KMS-11 (cell line): ENCODE measurements around the gene EXOC6B.

Experiments
- H2AFZ ChIP-seq: fragments of 200-600 bp; sonication (generic); 2 replicates; pipeline ENCODE4 v1.6.1; 2016; ENCODE audit warnings: antibody characterized with exemption, mixed run types, low read depth
- H3K27ac ChIP-seq: fragments of 200-600 bp; sonication (generic); 2 replicates; pipeline ENCODE4 v1.6.1; 2016; ENCODE audit warnings: mild to moderate bottlenecking, mixed run types
- H3K27me3 ChIP-seq: fragments of 200-600 bp; sonication (generic); 2 replicates; pipeline ENCODE4 v1.6.1; 2017; ENCODE audit warnings: mild to moderate bottlenecking, low read depth, mixed run types, moderate library complexity; ENCODE audit not compliant: insufficient read depth
- H3K36me3 ChIP-seq: fragments of 200-600 bp; sonication (generic); 2 replicates; pipeline ENCODE4 v1.6.1; 2017; ENCODE audit warnings: mild to moderate bottlenecking, mixed run types; ENCODE audit not compliant: insufficient read depth
- H3K4me1 ChIP-seq: fragments of 200-600 bp; sonication (generic); 2 replicates; pipeline ENCODE4 v1.6.1; 2016; ENCODE audit warnings: mild to moderate bottlenecking, low read depth, mixed run types; ENCODE audit not compliant: poor library complexity, severe bottlenecking
- H3K4me2 ChIP-seq: fragments of 200-600 bp; sonication (generic); 2 replicates; pipeline ENCODE4 v1.7.0; 2016; ENCODE audit warnings: mild to moderate bottlenecking, mixed run types
- H3K4me3 ChIP-seq: fragments of 200-600 bp; sonication (generic); IDR thresholded peaks from 2 replicates; pipeline ENCODE4 v1.6.1; 2017; ENCODE audit warnings: low read depth, low read length, mixed read lengths; ENCODE audit not compliant: insufficient read depth
- H3K79me2 ChIP-seq: fragments of 200-600 bp; sonication (generic); 2 replicates; pipeline ENCODE4 v1.6.1; 2016; ENCODE audit warnings: low read depth, mixed run types; ENCODE audit not compliant: insufficient read depth
- H3K9ac ChIP-seq: fragments of 200-600 bp; sonication (generic); 2 replicates; pipeline ENCODE4 v1.6.1; 2016; ENCODE audit warnings: mild to moderate bottlenecking, mixed run types
- H4K20me1 ChIP-seq: fragments of 200-600 bp; sonication (generic); 2 replicates; pipeline ENCODE4 v1.6.1; 2016; ENCODE audit warnings: mild to moderate bottlenecking, mixed run types; ENCODE audit not compliant: insufficient read depth
- TF ChIP-seq, protein P1 (sequence below): fragments of 200-600 bp; sonication (generic); conservative IDR thresholded peaks from 2 replicates; pipeline ENCODE4 v1.6.1; 2017; ENCODE audit warnings: low read depth, mild to moderate bottlenecking, antibody characterized with exemption, low read length, moderate library complexity, mixed read lengths

The EXOC6B gene

DNA sequence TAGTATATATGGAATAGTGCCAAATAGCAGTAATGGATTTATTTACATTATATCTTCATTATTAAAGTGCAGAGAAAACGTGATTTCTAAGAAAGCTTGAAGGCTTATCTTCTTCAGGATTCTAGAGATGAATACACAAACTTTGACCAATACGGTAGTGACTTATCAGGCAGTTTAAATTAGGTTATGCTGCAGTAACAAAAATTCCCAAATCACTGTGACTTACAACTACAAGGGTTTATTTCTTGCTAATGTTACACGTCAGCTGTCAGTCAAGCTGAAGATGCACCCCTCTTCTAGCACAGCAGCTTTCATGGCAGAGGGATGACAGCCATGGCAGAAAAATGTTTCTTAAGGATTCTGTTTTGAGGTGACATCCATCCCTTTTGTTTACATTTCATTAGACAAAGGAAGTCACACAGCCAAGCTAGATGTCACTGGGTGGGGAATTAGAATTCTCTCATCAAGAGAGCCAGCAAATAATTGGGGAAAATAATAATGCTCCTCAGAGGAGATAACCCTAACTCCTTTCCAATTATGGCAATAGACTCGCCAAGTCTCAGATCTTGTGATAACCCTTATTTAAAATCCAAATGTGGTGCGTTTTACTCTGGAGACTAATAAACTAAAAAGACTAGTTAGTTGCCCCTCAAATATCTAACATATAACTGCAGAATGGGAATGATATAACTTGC, 409.9 kb downstream of the EXOC6B start:
- no peaks in the 10 kb centered on the region for H3K27me3 ChIP-seq
- H3K4me3 ChIP-seq = no peak overlapping the region
- no peak overlapping the region for H3K4me2 ChIP-seq
- H3K9ac ChIP-seq = no peak overlapping the region
- no peak overlapping the region for H2AFZ ChIP-seq
- H3K36me3 ChIP-seq = no peaks in the 10 kb centered on the region
- H3K27ac ChIP-seq = no peak overlapping the region
- TF ChIP-seq, protein P1, sequence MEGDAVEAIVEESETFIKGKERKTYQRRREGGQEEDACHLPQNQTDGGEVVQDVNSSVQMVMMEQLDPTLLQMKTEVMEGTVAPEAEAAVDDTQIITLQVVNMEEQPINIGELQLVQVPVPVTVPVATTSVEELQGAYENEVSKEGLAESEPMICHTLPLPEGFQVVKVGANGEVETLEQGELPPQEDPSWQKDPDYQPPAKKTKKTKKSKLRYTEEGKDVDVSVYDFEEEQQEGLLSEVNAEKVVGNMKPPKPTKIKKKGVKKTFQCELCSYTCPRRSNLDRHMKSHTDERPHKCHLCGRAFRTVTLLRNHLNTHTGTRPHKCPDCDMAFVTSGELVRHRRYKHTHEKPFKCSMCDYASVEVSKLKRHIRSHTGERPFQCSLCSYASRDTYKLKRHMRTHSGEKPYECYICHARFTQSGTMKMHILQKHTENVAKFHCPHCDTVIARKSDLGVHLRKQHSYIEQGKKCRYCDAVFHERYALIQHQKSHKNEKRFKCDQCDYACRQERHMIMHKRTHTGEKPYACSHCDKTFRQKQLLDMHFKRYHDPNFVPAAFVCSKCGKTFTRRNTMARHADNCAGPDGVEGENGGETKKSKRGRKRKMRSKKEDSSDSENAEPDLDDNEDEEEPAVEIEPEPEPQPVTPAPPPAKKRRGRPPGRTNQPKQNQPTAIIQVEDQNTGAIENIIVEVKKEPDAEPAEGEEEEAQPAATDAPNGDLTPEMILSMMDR = no peak
- no peaks in the 10 kb centered on the region for H3K79me2 ChIP-seq
- no peaks in the 10 kb centered on the region for H4K20me1 ChIP-seq
- H3K4me1 ChIP-seq = no peaks in the 10 kb centered on the region

DNA sequence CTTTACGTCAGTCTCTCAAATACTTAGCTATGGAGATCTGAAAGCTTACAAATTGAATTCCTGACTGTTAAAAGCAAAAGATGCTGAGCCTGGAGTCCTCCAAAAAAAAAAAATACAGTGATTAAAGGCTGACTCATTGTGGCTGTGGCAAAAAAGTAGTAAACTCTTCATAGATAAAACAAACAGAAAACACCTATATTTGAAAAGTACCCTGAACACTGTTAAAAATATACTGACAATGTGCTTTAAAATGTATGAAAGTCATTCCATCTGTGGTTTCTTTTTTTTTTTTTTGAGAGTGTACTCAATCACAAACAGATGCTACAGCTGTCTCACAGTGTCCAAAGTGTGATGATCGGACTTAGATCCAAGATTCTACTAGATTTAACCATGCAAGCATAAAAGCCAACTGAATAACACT, 410.6 kb downstream of the EXOC6B start:
- no peaks in the 10 kb centered on the region for H3K79me2 ChIP-seq
- no peak overlapping the region for H2AFZ ChIP-seq
- no peaks in the 10 kb centered on the region for H3K27me3 ChIP-seq
- no peaks in the 10 kb centered on the region for H4K20me1 ChIP-seq
- no peak overlapping the region for H3K4me2 ChIP-seq
- TF ChIP-seq, protein P1 = no peak
- no peak overlapping the region for H3K4me3 ChIP-seq
- no peak overlapping the region for H3K9ac ChIP-seq
- no peaks in the 10 kb centered on the region for H3K36me3 ChIP-seq
- H3K4me1 ChIP-seq = no peaks in the 10 kb centered on the region
- H3K27ac ChIP-seq = no peak overlapping the region

DNA sequence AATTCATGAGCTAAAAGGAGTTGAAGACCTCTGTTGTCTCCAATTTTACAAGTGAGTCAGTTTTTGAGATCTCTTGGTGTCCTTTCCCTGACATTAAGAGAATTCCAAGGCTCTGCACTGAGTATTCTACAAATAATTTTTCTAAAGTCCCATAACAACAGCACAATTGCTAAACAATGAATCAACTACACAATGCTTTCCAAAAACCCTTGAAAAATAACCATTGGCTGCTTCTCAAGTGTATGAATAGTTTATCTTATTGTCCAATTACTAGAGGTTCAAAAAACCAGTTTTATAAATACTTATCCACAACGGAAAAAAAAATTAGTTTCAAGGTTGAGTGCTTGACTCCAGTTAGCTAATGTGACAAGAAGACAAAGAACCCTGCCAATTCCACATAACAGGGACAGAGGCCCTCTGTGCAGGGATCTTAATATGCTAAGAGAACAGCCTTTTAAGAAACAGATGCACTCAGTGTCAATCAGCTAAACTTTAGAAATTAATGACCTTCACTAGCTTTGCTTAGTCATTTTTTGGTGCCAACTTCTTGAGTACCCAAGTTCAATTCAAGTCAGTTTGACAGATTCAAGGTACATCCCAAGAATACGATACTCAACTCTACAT, 411.6 kb downstream of the EXOC6B start:
- Histone ChIP-seq H3K4me3 (no peak overlapping the region), H3K27ac (no peak overlapping the region), H4K20me1 (no peaks in the 10 kb centered on the region), H3K36me3 (no peaks in the 10 kb centered on the region), H3K79me2 (no peaks in the 10 kb centered on the region), H3K4me2 (no peak overlapping the region), H3K27me3 (no peaks in the 10 kb centered on the region), H3K9ac (no peak overlapping the region), H3K4me1 (no peaks in the 10 kb centered on the region), H2AFZ (no peak overlapping the region)
- TF ChIP-seq, protein P1 = no peak

DNA sequence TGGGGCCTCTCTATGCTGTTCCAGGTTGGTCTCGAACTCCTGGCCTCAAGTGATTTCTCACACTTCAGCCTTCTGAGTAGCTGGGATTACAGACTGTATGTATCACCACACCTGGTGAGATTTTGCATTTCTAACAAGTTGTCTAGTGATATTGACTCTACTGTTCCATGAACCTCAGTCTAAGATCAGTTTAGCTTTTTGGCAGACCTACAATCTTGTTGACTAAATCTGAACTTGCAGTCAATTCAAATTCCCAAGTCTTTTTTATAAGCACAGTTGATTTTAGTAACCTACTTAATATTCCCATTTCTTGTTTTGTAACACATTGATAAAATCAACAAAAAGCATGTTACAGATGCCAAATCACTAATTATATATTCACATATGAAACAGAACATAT, 412.1 kb downstream of the EXOC6B start:
- Histone ChIP-seq H4K20me1 (no peaks in the 10 kb centered on the region), H3K4me1 (no peaks in the 10 kb centered on the region), H3K27me3 (no peaks in the 10 kb centered on the region), H3K9ac (no peak overlapping the region), H2AFZ (no peak overlapping the region), H3K36me3 (no peaks in the 10 kb centered on the region), H3K79me2 (no peaks in the 10 kb centered on the region), H3K4me3 (no peak overlapping the region), H3K27ac (no peak overlapping the region), H3K4me2 (no peak overlapping the region)
- TF ChIP-seq, protein P1 = no peak
